ENCODE results near the gene TGM6.

DNA sequence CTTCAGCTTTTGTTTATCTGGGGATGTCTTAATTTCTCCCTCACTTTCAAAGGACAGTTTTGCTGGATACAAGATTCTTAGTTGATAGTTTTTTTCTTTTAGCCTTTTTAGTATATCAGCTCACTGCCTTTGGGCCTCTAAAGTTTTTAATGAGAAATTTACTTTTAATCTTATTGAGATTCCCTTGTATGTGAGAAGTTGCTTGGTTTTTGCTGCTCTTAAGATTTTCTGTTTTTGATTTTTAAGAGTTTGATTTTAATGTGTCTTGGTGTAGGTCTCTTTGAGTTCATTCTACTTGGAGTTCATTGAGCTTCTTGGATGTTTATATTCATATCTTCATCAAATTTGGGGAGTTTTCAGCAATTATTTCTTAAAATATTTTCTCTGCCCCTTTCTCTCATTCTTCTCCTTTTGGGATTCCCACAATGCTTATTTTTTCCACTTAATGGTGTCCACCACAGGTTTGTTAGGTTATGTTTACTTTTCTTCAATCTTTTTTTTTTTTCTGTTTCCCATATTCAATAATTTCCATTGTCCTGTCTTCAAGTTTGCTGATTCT, 19.6 kb upstream of the TGM6 start:
- no peak for TF ChIP-seq EZH2 (IDR thresholded peaks at IDR 0.05; ENCODE audit: borderline replicate concordance, low read length)
- TF ChIP-seq, protein P1, sequence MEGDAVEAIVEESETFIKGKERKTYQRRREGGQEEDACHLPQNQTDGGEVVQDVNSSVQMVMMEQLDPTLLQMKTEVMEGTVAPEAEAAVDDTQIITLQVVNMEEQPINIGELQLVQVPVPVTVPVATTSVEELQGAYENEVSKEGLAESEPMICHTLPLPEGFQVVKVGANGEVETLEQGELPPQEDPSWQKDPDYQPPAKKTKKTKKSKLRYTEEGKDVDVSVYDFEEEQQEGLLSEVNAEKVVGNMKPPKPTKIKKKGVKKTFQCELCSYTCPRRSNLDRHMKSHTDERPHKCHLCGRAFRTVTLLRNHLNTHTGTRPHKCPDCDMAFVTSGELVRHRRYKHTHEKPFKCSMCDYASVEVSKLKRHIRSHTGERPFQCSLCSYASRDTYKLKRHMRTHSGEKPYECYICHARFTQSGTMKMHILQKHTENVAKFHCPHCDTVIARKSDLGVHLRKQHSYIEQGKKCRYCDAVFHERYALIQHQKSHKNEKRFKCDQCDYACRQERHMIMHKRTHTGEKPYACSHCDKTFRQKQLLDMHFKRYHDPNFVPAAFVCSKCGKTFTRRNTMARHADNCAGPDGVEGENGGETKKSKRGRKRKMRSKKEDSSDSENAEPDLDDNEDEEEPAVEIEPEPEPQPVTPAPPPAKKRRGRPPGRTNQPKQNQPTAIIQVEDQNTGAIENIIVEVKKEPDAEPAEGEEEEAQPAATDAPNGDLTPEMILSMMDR (conservative IDR thresholded peaks at IDR 0.05 in 1 of 2, IDR thresholded peaks at IDR 0.05 in 1 of 2; ENCODE audit: extremely low read depth in 1 of 2, insufficient read depth in 1 of 2, low read depth in 1 of 2, low read length in 2 of 2) = no peak
